Measurements from ENCODE around the gene ROR1. TPM values are rescaled to one million over a fixed set of nuclear protein-coding genes. Genes with fewer than 3 reads are reported as not detected.

Gene ROR1
- total and polyA plus RNA-seq, 9 of the 15 experiments (the other 6 are each of a cell fraction or from before 2014, with no cell fraction given): 0.02 TPM; not detected in 8

- 2% methylated on average over 5 of the region's 5 CpGs for WGBS (ENCODE audit: insufficient coverage, low coverage, missing lambda C conversion rate)
- BruUV-seq (replicated peaks): no TSS peak
- POLR2A ChIA-PET: interaction anchor here (0.9 kb wide), 1 partner anchor 9 kb away, joined by 3 read pairs; no protein-coding TSS in a partner anchor
These were observed 340.3 kb downstream of the ROR1 start for GRCh38 chr1:64114012-64114525.

More at GRCh38 chr1:64114012-64114525, 340.3 kb downstream of the ROR1 start:
- Histone ChIP-seq H2AFZ (ENCODE audit: low read depth, low read length) (no peak overlapping the region), H3K27ac (ENCODE audit: extremely low read depth, low read depth, low read length) (no peak overlapping the region), H3K9me1 (ENCODE audit: control insufficient read depth, insufficient read depth, low read length) (no peaks in the 10 kb centered on the region), H3K9ac (ENCODE audit: insufficient read depth in 1 of 2, low read depth in 2 of 2, low read length in 2 of 2) (no peak overlapping the region), H3K79me2 (ENCODE audit: control insufficient read depth, insufficient read depth, low read length) (no peaks in the 10 kb centered on the region), H3K36me3 (ENCODE audit: control insufficient read depth, insufficient read depth, low read length) (no peaks in the 10 kb centered on the region), H4K20me1 (replicated peaks; ENCODE audit: control insufficient read depth, insufficient read depth, low read length) (no peaks in the 10 kb centered on the region), H3K4me3 (no peak overlapping the region), H3K4me2 (ENCODE audit: insufficient read depth, low read length) (no peak overlapping the region), H3K27me3 (ENCODE audit: control insufficient read depth in 2 of 2, insufficient read depth in 2 of 2, low read length in 2 of 2) (no peaks in the 10 kb centered on the region), H3K9me3 (replicated peaks; ENCODE audit: control insufficient read depth, insufficient read depth, low read depth, low read length) (no peaks in the 10 kb centered on the region), H3K4me1 (replicated peaks in 1 of 2; ENCODE audit: control insufficient read depth in 2 of 2, insufficient read depth in 2 of 2, low read length in 2 of 2) (no peaks in the 10 kb centered on the region)
- DNase-seq (ENCODE audit: extremely low read depth in 1 of 4, low spot score in 3 of 4): no peak
- in situ Hi-C loops (cut with MboI): no loop called here
- FAIRE-seq: no peak
- intact Hi-C loops (cut with micrococcal nuclease): no loop called here
- TF ChIP-seq ESRRB (CRISPR knock-in tag; IDR thresholded peaks at IDR 0.05; ENCODE audit: borderline replicate concordance) (no peak), ZNF239 (CRISPR knock-in tag; IDR thresholded peaks at IDR 0.05) (no peak), PREB (CRISPR knock-in tag; IDR thresholded peaks at IDR 0.05) (no peak), HDAC6 (IDR thresholded peaks at IDR 0.05; ENCODE audit: low read depth, low read length) (no peak), E2F8 (IDR thresholded peaks at IDR 0.05; ENCODE audit: low read depth, partially characterized antibody) (no peak), ZNF12 (CRISPR knock-in tag; IDR thresholded peaks at IDR 0.05) (no peak), TAF7 (tag; IDR thresholded peaks at IDR 0.05) (no peak), MTA2 (IDR thresholded peaks at IDR 0.05; ENCODE audit: low read depth) (no peak), HLTF (IDR thresholded peaks at IDR 0.05) (no peak), POLR2AphosphoS2 (IDR thresholded peaks at IDR 0.05; ENCODE audit: low read length) (no peak), CBFA2T2 (conservative IDR thresholded peaks at IDR 0.05) (no peak), KAT7 (CRISPR knock-in tag; IDR thresholded peaks at IDR 0.05; ENCODE audit: borderline replicate concordance) (no peak), NR2F6 (CRISPR knock-in tag; IDR thresholded peaks at IDR 0.05) (no peak), NFE2 (IDR thresholded peaks at IDR 0.05; ENCODE audit: low read depth) (no peak), RNF2 (IDR thresholded peaks at IDR 0.05) (no peak), XRCC4 (IDR thresholded peaks at IDR 0.05; ENCODE audit: extremely low read depth, insufficient read depth, insufficient read length) (no peak)
- TF ChIP-seq, protein P1, sequence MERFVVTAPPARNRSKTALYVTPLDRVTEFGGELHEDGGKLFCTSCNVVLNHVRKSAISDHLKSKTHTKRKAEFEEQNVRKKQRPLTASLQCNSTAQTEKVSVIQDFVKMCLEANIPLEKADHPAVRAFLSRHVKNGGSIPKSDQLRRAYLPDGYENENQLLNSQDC (CRISPR knock-in tag; IDR thresholded peaks at IDR 0.05): no peak
- TF ChIP-seq, protein P2, sequence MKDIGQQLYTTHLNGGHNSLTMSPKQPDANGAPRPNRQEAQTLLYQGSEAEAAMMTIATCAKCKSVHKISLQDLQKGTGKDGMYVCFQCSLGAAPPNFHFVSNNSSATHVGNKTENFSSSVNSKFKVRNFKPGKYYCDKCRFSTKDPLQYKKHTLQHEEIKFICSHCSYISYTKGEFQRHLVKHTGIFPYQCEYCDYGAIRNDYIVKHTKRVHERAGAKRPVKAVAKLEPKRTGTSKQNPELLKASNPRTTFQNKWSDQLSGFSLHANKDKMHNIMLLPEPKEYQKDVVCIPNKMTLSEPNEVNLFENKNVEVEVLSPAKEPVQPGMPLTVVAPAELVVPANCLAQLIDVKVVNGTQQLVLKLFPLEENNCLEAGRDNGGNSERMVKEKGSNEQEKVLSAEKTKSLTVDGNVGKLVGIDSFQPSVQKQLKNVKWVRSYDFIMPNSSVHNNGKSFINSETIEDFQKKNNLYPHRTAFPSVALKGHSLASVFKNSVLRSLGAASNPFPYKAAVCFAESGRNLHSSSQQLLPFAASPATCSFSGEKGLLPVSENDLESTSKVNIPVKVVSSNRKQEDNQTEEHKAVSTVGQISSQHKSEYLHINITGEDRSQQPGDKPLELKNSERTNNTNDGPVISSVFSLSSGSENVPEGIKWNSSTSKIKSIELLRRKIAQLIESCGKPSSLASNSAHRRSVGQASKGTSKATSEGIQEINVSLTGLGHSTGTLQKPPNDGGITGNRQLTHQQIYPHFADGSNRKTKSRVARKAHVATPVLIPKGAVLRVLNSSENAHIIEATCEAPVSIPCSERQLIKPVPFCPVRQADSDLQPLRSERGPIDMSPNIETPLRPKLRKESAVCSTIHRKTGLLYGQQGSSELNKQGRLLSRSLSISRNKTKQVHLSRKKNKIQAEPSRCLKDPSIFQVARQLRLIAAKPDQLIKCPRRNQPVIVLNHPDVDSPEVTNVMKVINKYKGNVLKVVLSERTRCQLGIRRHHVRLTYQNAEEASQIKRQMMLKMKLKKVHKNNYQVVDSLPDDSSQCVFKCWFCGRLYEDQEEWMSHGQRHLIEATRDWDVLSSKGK (CRISPR knock-in tag; IDR thresholded peaks at IDR 0.05): no peak
- no peak for ATAC-seq
- CTCF ChIA-PET (ENCODE audit: low intra/inter-chr PET ratio): no interaction called here
